T-helper 1 cell (primary cell): Measurements from ENCODE around the gene AGT.
"Not testable (repeated sequence)": the region's sequence is repeated elsewhere in the genome, so short reads cannot be mapped to it uniquely, and the experiment has no call there.

ENCODE experiments used
- DNase-seq, 5 donors: peaks; one replicate each; pipeline ENCODE4 v3.0.0-alpha.2; 2012 to 2020

AGT gene

DNA sequence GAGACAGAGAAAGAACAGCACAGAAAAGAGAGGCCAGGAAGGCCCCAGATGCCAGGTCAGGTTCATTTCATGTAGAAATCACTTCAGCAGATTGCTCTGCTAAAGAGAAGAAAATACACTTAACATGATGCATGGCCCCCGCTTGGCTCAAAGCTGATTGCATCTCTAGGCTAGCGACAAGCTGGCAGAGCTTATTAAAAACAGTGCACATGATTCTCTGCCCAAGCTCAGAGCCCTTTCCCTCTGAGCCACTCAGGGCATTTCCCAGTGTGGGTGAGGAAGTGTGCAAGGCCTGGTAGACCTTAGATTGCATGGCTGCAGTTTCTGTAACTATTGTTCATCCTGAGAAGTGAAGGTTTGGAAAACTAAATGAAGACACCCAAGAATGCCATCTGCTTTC is 30.0 kb upstream of the AGT start:
- no peak for DNase-seq

DNA sequence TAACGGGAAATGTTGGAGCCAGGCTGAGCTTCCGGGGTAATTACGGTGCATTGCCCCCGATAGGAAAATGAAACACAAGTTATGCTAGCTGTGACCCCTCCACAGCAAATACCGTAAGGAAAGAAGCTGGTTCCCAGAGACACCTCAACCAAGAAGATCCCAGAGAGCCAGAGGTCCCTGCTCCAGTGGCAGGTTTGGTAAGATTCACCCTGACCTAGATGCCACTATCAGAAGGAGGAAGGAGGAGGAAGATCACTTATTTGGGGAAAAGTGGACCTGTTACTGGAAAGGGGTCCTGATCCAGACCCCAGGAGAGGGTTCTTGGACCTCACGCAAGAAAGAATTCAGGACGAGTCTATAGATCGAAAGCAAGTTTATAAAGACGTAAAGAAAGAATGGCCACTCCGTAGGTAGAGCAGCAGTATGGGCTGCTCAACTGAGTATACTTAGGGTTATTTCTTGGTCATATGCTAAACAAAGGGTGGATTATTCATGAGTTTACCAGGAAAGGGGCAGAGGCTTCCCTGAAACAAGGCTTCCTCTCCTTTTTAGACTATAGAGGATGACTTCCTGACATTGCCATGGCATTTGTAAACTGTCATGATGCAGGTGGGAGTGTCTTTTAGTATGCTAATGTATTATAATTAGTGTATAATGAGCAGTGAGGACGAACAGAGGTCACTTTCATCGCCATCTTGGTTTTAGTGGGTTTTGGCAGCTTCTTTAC is 25.8 kb upstream of the AGT start:
- DNase-seq = no peak

- no peak for DNase-seq
These were observed 23.8 kb upstream of the AGT start for GRCh38 chr1:230737622-230738262.

GRCh38 chr1:230735447-230735846 is 21.5 kb upstream of the AGT start:
- no peak for DNase-seq

- DNase-seq = no peak
These were observed 17.1 kb upstream of the AGT start for GRCh38 chr1:230730977-230731376.

DNA sequence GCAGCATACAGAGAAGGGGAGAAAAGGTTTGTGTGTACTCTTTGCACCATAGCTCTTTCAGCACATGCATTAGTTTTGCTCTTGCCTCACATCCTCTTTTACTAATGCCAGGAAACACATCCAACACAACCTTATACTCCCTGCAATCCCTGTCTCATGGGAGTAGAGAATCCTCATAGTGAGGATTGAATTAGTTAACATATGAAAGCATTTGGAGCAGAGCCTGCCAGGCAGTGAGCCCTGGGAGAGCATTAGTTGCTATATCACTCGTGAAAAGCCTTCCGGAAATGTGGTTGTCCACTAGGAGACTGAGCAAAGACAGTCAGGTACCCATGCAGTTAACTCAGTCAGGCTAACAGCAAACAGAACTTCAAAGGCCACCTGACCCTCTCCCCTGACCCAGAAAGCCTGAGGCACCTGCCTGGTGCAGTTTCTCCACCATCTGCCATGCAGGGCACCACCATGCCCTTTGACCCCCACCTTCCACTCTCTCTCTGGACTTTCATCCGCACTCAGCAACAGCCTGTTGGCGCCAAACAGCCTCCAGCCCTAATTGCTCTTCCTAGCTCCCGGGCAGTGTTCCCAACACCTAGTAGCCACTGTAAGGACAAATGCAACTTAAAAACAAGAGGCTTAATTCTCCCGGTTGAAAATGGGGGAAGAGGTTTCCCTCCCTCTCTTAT is 14.9 kb upstream of the AGT start:
- no peak for DNase-seq

GRCh38 chr1:230725256-230726012 is 11.5 kb upstream of the AGT start:
- DNase-seq = no peak

DNA sequence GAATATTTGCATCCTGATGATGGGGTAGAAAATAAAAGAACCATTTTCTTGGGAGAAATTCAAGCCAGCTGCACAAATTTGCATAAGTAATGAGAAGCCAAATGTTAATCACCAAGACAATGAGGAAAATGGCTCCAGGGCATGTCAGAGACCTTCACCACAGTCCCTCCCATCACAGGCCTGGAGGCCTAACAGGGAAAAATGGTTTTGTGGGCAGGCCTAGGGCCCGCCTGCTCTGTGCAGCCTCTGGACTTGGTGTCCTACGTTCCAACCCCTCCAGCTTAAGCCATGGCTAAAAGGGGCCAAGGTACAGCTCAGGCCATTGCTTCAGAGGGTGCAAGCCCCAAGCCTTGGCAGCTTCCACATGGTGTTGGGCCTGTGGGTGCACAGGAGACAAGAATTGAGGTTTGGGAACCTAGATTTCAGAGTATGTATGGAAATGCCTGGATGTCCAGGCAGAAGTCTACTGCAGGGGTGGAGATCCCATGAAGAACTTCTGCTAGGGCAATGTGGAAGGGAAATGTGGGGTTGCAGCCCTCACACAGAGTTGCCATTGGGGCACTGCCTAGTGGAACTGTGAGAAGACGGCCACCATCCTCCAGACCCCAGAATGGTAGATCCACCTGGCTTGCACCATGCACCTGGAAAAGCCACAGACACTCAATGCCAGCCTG is 8.1 kb upstream of the AGT start:
- DNase-seq = not testable (repeated sequence)

DNA sequence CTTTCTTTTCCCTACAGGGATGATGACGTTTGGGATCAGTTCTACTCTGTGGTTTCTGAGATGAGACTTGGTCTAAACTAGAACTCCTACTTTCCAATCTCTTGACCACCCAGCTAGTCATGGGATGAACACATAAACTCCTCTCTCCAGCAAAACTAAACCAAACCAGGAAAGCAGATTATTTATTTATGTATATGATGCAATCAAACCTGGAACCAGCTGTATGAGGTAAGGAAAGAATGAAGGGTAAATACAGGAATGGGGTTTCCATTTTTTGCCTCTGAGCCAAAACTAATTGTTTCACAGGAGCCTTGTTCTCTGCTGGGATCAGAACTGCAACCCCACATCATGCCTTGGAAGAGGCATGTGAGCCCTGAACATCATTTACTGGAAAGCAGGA is 3.3 kb upstream of the AGT start:
- DNase-seq = no peak

GRCh38 chr1:230716453-230716852 is 2.5 kb upstream of the AGT start:
- not testable (repeated sequence) for DNase-seq

DNA sequence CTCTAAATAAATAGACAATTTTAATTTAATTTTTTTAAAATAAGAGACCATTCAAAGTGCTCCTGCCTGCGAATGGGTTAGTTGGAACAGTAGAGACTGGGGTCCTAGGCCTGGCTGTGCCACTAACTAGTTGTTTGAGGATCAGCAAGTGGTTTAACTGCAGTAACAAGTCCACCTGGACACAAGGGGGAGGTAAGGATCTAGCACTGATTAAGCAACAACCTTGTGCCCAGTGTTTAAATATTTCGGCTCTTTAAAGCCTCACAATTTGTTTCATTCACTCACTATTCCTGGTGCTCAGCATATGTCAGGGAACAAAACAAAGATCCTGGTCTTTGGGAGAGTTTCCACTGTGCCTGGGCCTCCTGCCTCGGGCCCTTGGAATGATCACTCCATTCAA is 1.6 kb upstream of the AGT start:
- no peak for DNase-seq

DNA sequence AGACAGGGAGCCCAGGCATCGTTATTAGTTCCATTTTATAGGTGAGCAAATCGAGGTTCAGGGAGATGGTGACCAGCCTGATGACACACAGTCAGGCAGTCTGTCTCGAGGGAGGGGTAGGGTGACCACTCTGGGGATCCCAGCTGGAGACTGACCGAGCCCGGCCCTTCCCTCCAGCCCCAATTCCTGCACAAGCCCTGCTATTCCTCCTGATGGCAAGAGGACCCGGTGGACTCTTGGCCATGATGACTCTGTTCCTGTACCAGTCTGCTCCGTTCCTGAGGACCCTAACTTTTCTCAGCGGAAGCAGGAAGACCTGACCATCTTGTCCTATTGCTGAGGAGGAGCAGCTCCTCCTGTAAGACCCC is 391 bp downstream of the AGT start:
- DNase-seq = no peak

GRCh38 chr1:230713138-230713537 is 784 bp downstream of the AGT start:
- no peak for DNase-seq

GRCh38 chr1:230712470-230712942 is 1.4 kb downstream of the AGT start:
- DNase-seq = no peak

DNA sequence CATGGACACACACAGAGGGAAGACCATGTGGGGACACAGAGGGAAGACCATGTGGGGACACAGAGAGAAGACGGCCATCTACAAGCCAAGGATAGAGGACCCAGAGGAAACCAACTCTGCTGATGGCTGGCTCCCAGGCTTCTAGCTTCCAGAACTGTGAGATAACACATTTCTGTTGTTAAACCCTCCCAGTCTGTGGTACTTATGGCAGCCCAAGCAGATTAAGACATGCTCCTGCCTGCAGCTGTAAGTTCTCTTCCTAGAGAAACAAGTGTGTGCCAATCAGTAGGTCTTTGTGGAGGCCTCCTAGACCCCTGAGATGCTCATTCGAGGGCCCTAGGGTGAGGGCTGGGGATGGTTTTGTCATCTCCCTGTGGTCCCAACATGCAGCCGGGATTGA is 2.7 kb downstream of the AGT start:
- no peak for DNase-seq

DNA sequence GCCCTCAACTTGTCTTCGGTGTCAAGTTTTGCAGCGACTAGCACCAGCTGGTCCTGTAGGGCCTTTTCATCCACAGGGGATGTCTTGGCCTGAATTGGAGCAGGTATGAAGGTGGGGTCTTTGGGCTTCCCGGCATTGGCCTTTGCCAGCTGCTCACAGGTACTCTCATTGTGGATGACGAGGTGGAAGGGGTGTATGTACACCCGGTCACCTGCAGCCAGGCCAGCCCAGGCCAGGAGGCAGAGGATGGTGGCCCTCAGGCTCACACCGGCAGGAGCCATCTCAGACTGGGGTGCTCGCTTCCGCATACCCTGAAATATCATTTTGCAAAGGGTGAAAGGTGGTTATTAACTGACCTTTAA is 3.4 kb downstream of the AGT start:
- no peak for DNase-seq

- no peak for DNase-seq
These were observed 4.0 kb downstream of the AGT start for GRCh38 chr1:230709619-230710542.

DNA sequence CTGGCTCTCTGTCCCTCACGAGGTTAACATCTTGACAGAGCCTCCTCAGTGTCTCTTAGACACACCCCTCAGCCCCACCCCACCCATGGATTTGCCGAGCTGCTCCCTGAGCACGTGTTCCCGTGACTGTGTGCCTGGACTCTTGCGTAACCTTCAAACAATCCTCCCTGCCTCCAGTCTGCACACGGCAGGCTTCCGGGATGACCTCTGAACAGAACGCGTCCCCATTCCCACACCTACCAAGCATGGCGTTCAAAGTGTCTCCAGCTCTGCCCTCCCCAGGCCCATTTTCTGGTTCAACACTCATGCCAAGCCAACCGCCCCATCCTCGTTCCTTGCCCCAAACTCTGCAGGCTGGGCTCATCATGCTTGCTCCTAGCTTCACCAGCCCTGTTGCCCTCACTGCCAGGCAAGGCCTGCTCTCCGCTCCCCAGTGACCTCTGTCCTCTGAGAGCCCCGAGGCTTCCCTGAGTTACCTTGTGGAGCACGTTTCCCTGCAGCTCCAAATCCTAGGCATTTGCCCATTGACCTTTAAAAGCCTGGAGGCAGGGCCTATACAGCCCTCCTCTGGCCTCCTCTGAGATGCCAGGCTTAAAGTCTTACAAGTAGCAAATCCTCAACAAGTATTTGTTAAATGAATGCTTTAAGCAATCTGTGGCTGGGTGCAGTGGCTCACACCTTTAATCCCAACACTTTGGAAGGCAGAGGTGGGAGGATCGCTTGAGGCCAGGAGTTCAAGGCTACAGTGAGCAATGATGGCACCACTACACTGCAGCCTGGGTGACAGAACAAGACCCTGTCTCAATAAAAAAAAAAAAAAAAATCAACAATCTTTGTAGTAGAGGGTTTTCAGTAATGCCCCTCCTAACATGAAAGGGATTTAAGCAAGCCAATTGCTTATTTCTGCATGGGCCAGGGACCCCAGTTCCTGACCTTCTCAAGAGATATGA is 5.0 kb downstream of the AGT start:
- no peak for DNase-seq

GRCh38 chr1:230707732-230708630 is 5.9 kb downstream of the AGT start:
- DNase-seq = no peak
